Upper lobe of left lung (tissue), 6 donors: ENCODE results near the gene SAXO1. TPM values are rescaled to one million over a fixed set of nuclear protein-coding genes. Genes with fewer than 3 reads are reported as not detected.

Source experiments
- ATAC-seq, 2 donors: fragments of 200-7000 bp; cut with Tn5 transposase; one replicate each; pipeline ENCODE4 v1.9.1; 2022; ENCODE audit warnings: mild to moderate bottlenecking in 2 of 2, moderate library complexity in 2 of 2; ENCODE audit not compliant: low FRiP score in 2 of 2
- DNase-seq, 2 donors: peaks; one replicate each; pipeline ENCODE4 v3.0.0-alpha.2; 2019 to 2020
- H3K27ac ChIP-seq, 4 donors: fragments of 200-600 bp; sonication (generic); one replicate each; pipeline ENCODE4 v1.5.1; 2016 to 2019
- H3K27me3 ChIP-seq, 4 donors: fragments of 200-600 bp; sonication (generic); one replicate each; pipeline ENCODE4 v1.5.1; 2017 to 2019
- H3K36me3 ChIP-seq, 4 donors: fragments of 200-600 bp; sonication (generic); one replicate each; pipeline ENCODE4 v1.5.1; 2016 to 2019
- H3K4me1 ChIP-seq, 4 donors: fragments of 200-600 bp; sonication (generic); one replicate each; pipeline ENCODE4 v1.5.1; 2018 to 2019
- H3K4me3 ChIP-seq, 4 donors: fragments of 200-600 bp; sonication (generic); one replicate each; pipeline ENCODE4 v1.5.1; 2017 to 2019; ENCODE audit warnings: mild to moderate bottlenecking in 2 of 4, moderate library complexity in 1 of 4
- H3K9me3 ChIP-seq, 4 donors: fragments of 200-600 bp; sonication (generic); one replicate each; pipeline ENCODE4 v1.5.1; 2018 to 2019
- CTCF ChIP-seq, 6 experiments: fragments of 450-650 bp in 4 of 6; fragments of 200-600 bp in 2 of 6; sonication (generic) in 2 of 6; IDR thresholded peaks; one replicate each; pipeline ENCODE4 v1.5.1; 2016 to 2019; ENCODE audit warnings: antibody characterized with exemption in 6 of 6
- EP300 ChIP-seq, 4 donors: sonication (generic); formaldehyde crosslinking; IDR thresholded peaks; one replicate each; pipeline ENCODE4 v1.5.1; 2017; ENCODE audit warnings: antibody characterized with exemption in 4 of 4, control low read depth in 2 of 4
- POLR2A ChIP-seq, 4 donors: fragments of 450-650 bp; IDR thresholded peaks; one replicate each; pipeline ENCODE4 v1.5.1; 2016 to 2017; ENCODE audit warnings: antibody characterized with exemption in 4 of 4, mild to moderate bottlenecking in 2 of 4
- POLR2AphosphoS5 ChIP-seq, 2 donors: sonication (generic); formaldehyde crosslinking; IDR thresholded peaks; one replicate each; pipeline ENCODE4 v1.5.1; 2017; ENCODE audit warnings: antibody characterized with exemption in 2 of 2
- whole genome bisulfite sequencing, 2 donors: methylation state at CpG; one replicate each; pipeline ENCODE4 v1.1.5; 2017 to 2018; 5-methylcytosine and 5-hydroxymethylcytosine counted together
- total RNA-seq, 6 donors: library from RNA; depleted of rRNA in 4 of 6; stranded (reverse); fragments of >200 nt in 4 of 6; gene quantifications; one replicate each; pipeline versions ENCODE4 v1.1.0 to v1.2.1, GENCODE V29; 2016 to 2021
- donor health status: DM: no; HTN: no; CAD: no; lungs with moderate emphysema.
- donor health status: DM: no; HTN: yes; CAD: no; lungs with severe emphysema.

The SAXO1 gene
- total RNA-seq, 6 donors from 2014 or later, result under 0.01 to 0.22 (median 0.05) TPM; not detected in 2

- H3K27ac ChIP-seq, result peak overlapping the region; percentile 89 to 96 (median 92)
- TF ChIP-seq EP300 (IDR thresholded peaks at IDR 0.05) (no peak), POLR2AphosphoS5 (IDR thresholded peaks at IDR 0.05) (no peak), CTCF (IDR thresholded peaks at IDR 0.05) (no peak), POLR2A (IDR thresholded peaks at IDR 0.05) (no peak)
- peaks cover 33 to 39% (median 35%) of the 10 kb centered on the region in 4 donors for H3K4me1 ChIP-seq
- no peak for ATAC-seq
- WGBS, 2 donors, result 6 to 14% methylated on average over 16 to 33 of the region's 33 CpGs
- H3K4me3 ChIP-seq, result peak overlapping the region; percentile 67 to 82 (median 68)
- H3K36me3 ChIP-seq, result peaks cover 0 to 2% (median 0%) of the 10 kb centered on the region in 4 donors
- H3K9me3 ChIP-seq, result no peaks in the 10 kb centered on the region
- no peaks in the 10 kb centered on the region for H3K27me3 ChIP-seq
- no peak for DNase-seq
Observed at GRCh38 chr9:19049917-19050636, 17.1 kb upstream of the SAXO1 start.

DNA sequence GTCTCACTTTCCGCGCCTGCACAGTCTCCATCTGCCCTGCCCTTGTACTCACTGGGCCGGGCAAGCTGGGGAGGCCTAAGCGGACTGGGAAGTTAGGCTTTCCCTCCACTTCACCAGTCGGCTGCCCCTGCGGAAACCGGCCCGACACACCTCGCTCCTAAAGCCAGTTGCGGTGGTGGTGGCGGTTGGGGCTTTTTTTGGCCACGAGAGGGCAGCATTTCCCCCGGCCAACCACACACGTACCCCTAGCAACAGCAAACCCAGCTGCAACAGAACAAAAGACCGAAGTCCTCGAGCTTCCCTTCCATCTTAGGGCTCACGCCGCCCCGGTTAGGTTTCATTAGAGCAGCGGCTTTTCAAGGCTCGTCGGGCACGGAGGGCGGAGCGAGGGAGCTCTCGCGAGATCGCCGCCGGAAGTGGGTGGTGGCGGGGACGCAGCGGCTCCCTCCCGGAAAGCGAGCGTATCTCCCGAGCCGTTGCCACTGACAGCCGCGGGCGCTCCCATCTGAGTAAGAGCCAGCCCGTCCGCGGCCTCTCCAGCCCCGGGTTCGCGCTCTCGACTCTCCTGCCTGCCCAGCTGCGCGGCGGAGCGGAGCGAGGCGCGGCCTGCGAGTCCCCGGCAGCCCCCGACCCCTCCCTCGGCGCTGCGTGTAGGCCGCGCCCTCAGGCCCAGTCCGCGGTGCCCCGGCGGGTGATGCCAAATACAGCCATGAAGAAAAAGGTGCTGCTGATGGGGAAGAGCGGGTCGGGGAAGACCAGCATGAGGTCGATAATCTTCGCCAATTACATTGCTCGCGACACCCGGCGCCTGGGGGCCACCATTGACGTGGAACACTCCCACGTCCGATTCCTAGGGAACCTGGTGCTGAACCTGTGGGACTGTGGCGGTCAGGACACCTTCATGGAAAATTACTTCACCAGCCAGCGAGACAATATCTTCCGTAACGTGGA lies 16.2 kb upstream of the SAXO1 start, which contains the start of gene RRAGA:
Gene RRAGA, plus strand, starts transcription at position 462 of the 951 bp plus-strand sequence. Its CDS starts 233 bp downstream, at position 695.
- Histone ChIP-seq H3K27me3 (no peaks in the 10 kb centered on the region), H3K9me3 (no peaks in the 10 kb centered on the region), H3K27ac (peak within 1 kb of the TSS; percentile 89 to 96 (median 92)), H3K4me3 (peak within 1 kb of the TSS; percentile 67 to 82 (median 68)), H3K4me1 (peaks cover 33 to 39% (median 35%) of the 10 kb centered on the region in 4 donors), H3K36me3 (peaks cover 0 to 2% (median 0%) of the 10 kb centered on the region in 4 donors)
- no peak for TF ChIP-seq EP300 (IDR thresholded peaks at IDR 0.05)
- TF ChIP-seq POLR2AphosphoS5 (IDR thresholded peaks at IDR 0.05), result peak; percentile 93 to 94
- peak in 3 of 4 donors; percentile 86 to 93 (median 88) for TF ChIP-seq POLR2A (IDR thresholded peaks at IDR 0.05)
- TF ChIP-seq CTCF (IDR thresholded peaks at IDR 0.05), result peak; percentile 74 to 95 (median 91)
- peak; percentile 93 to 99 for DNase-seq
- whole genome bisulfite sequencing, 2 donors, result 0 to 1% methylated on average over 16 to 82 of the region's 82 CpGs
- ATAC-seq, result peak; percentile 95 to 98

- DNase-seq (no peak), ATAC-seq (no peak)
- H3K9me3 ChIP-seq, result no peaks in the 10 kb centered on the region
- H3K27me3 ChIP-seq, result no peaks in the 10 kb centered on the region
- no peak overlapping the region for H3K4me3 ChIP-seq
- H3K36me3 ChIP-seq, result no peaks in the 10 kb centered on the region
- TF ChIP-seq POLR2A (IDR thresholded peaks at IDR 0.05), result no peak
- no peak for TF ChIP-seq CTCF (IDR thresholded peaks at IDR 0.05)
- no peak for TF ChIP-seq EP300 (IDR thresholded peaks at IDR 0.05)
- no peak for TF ChIP-seq POLR2AphosphoS5 (IDR thresholded peaks at IDR 0.05)
- no peaks in the 10 kb centered on the region for H3K4me1 ChIP-seq
- WGBS, 2 donors, result 95 to 100% methylated on average over 5 of the region's 5 CpGs
- H3K27ac ChIP-seq, result no peak overlapping the region
Observed at GRCh38 chr9:19036611-19037010, 3.6 kb upstream of the SAXO1 start.

GRCh38 chr9:19032406-19032805 lies 603 bp downstream of the SAXO1 start:
- Histone ChIP-seq H3K27ac (no peak overlapping the region), H3K27me3 (no peaks in the 10 kb centered on the region), H3K9me3 (no peaks in the 10 kb centered on the region), H3K4me3 (no peak overlapping the region), H3K36me3 (no peaks in the 10 kb centered on the region), H3K4me1 (peaks cover 0 to 6% (median 0%) of the 10 kb centered on the region in 4 donors)
- TF ChIP-seq POLR2AphosphoS5 (IDR thresholded peaks at IDR 0.05) (no peak), CTCF (IDR thresholded peaks at IDR 0.05) (no peak), POLR2A (IDR thresholded peaks at IDR 0.05) (no peak), EP300 (IDR thresholded peaks at IDR 0.05) (no peak)
- 70 to 81% methylated on average over 14 of the region's 14 CpGs for WGBS, 2 donors
- no peak for DNase-seq
- no peak for ATAC-seq
